Lower leg skin (tissue), 3 donors: ENCODE measurements around the gene EVX2.

ENCODE experiments used
- POLR2A ChIP-seq, 2 donors: fragments of 450-650 bp; IDR thresholded peaks; one replicate each; pipeline ENCODE4 v1.6.1; 2016 to 2017; ENCODE audit warnings: antibody characterized with exemption in 2 of 2, mild to moderate bottlenecking in 1 of 2, moderate library complexity in 1 of 2
- TF ChIP-seq, protein P1 (sequence below), 3 donors: fragments of 450-650 bp; IDR thresholded peaks; one replicate each; pipeline ENCODE4 v1.5.1; 2016; ENCODE audit warnings: antibody characterized with exemption in 3 of 3, mild to moderate bottlenecking in 3 of 3, moderate library complexity in 2 of 3

DNA sequence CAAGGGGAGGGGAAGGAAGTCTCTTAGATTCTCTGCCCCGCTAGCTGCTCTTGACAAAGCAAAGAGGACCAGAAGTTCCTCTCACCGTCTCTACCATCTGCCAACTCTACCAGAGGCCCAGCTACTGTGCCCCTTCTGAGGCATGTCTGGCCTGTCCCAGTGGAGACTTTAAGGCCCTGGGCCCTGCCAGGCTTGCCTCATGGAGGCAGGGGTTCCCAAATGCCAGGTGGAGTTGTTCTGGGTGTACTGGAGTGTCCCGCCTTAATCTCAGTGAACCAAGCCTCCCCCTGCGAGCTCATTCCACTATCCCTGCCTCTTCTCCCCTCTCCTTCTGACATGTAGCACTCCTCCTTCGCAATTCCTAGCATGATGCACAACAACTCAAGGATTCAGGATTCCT, 18.1 kb upstream of the EVX2 start:
- TF ChIP-seq, protein P1, sequence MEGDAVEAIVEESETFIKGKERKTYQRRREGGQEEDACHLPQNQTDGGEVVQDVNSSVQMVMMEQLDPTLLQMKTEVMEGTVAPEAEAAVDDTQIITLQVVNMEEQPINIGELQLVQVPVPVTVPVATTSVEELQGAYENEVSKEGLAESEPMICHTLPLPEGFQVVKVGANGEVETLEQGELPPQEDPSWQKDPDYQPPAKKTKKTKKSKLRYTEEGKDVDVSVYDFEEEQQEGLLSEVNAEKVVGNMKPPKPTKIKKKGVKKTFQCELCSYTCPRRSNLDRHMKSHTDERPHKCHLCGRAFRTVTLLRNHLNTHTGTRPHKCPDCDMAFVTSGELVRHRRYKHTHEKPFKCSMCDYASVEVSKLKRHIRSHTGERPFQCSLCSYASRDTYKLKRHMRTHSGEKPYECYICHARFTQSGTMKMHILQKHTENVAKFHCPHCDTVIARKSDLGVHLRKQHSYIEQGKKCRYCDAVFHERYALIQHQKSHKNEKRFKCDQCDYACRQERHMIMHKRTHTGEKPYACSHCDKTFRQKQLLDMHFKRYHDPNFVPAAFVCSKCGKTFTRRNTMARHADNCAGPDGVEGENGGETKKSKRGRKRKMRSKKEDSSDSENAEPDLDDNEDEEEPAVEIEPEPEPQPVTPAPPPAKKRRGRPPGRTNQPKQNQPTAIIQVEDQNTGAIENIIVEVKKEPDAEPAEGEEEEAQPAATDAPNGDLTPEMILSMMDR (IDR thresholded peaks at IDR 0.05): no peak
- no peak for TF ChIP-seq POLR2A (IDR thresholded peaks at IDR 0.05)
